IMR-90 (cell line): ENCODE measurements around the gene ZDHHC17. TPM values are rescaled to one million over a fixed set of nuclear protein-coding genes. Genes with fewer than 3 reads are reported as not detected.

Experiments used
- ATAC-seq: fragments of 200-7000 bp; cut with Tn5 transposase; 2 replicates; pipeline ENCODE4 v1.9.1; 2020; ENCODE audit warnings: low read depth, mild to moderate bottlenecking, moderate library complexity
- BruUV-seq: library from RNA; stranded (reverse); fragments of 400-500 nt; replicated peaks from 2 replicates; lab custom pipeline; 2021; lab: Mats Ljungman, UMichigan
- CTCF ChIA-PET: fragments of 300-600 bp; formaldehyde crosslinking; extraction: SDS; loops from one replicate; lab custom pipeline; 2021; ENCODE audit warnings: antibody characterized with exemption; lab: Yijun Ruan, JAX
- POLR2A ChIA-PET: fragments of 300-600 bp; sonication (Branson Sonifier 250); formaldehyde crosslinking; loops from one replicate; lab custom pipeline; 2022; ENCODE audit warnings: antibody characterized with exemption; ENCODE audit not compliant: unreplicated experiment; lab: Charles Lee
- DNase-seq: peaks from one replicate; pipeline ENCODE4 v3.0.0; 2013
- H2AFZ ChIP-seq: replicated peaks from 2 replicates; pipeline ENCODE3; 2013; ENCODE audit warnings: low read length, mild to moderate bottlenecking; ENCODE audit not compliant: poor library complexity
- H2AK5ac ChIP-seq: 2 replicates; pipeline ENCODE4 v1.6.1; 2013; ENCODE audit warnings: low read depth, low read length, inconsistent platforms
- H2AK9ac ChIP-seq: replicated peaks from 2 replicates; pipeline ENCODE3; 2013; ENCODE audit warnings: mild to moderate bottlenecking, low read depth, low read length, moderate library complexity; ENCODE audit not compliant: poor library complexity
- H2BK120ac ChIP-seq: 2 replicates; pipeline ENCODE4 v1.6.1; 2013; ENCODE audit warnings: low read depth, low read length, inconsistent platforms
- H2BK15ac ChIP-seq: 3 replicates; pipeline ENCODE4 v1.6.1; 2013; ENCODE audit warnings: low read depth, low read length, inconsistent platforms
- H2BK20ac ChIP-seq: 2 replicates; pipeline ENCODE4 v1.6.1; 2013; ENCODE audit warnings: low read depth, mild to moderate bottlenecking, inconsistent platforms, low read length, moderate library complexity
- H2BK5ac ChIP-seq: 2 replicates; pipeline ENCODE4 v1.6.1; 2013; ENCODE audit warnings: mild to moderate bottlenecking, low read depth, low read length, inconsistent platforms; ENCODE audit not compliant: poor library complexity, severe bottlenecking
- H3K14ac ChIP-seq: replicated peaks from 2 replicates; pipeline ENCODE4 v1.6.1; 2013; ENCODE audit warnings: low read depth, low read length, inconsistent platforms
- H3K18ac ChIP-seq: 2 replicates; pipeline ENCODE4 v1.6.1; 2013; ENCODE audit warnings: low read depth, low read length, control low read depth
- H3K23ac ChIP-seq: 2 replicates; pipeline ENCODE4 v1.6.1; 2013; ENCODE audit warnings: low read depth, low read length, inconsistent platforms
- H3K27ac ChIP-seq: 2 replicates; pipeline ENCODE4 v1.5.1; 2013; ENCODE audit warnings: mild to moderate bottlenecking, control low read depth, low read length; ENCODE audit not compliant: insufficient read depth
- H3K27me3 ChIP-seq: 2 replicates; pipeline ENCODE4 v1.6.1; 2013; ENCODE audit warnings: low read length; ENCODE audit not compliant: control insufficient read depth, insufficient read depth
- H3K36me3 ChIP-seq: 2 replicates; pipeline ENCODE4 v1.6.1; 2013; ENCODE audit warnings: low read length, mixed read lengths; ENCODE audit not compliant: control insufficient read depth, insufficient read depth
- H3K4ac ChIP-seq: 2 replicates; pipeline ENCODE4 v1.6.1; 2013; ENCODE audit warnings: low read depth, low read length, inconsistent platforms
- H3K4me1 ChIP-seq: 2 replicates; pipeline ENCODE4 v1.6.1; 2013; ENCODE audit warnings: low read length, mixed read lengths; ENCODE audit not compliant: control insufficient read depth, insufficient read depth
- H3K4me2 ChIP-seq: 2 replicates; pipeline ENCODE4 v1.6.1; 2013; ENCODE audit warnings: low read depth, mild to moderate bottlenecking, control low read depth, low read length, moderate library complexity
- H3K4me3 ChIP-seq: 2 replicates; pipeline ENCODE4 v1.5.1; 2013; ENCODE audit warnings: low read depth, mild to moderate bottlenecking, control low read depth, low read length, moderate library complexity; ENCODE audit not compliant: insufficient read depth
- H3K56ac ChIP-seq: 2 replicates; pipeline ENCODE4 v1.6.1; 2013; ENCODE audit warnings: low read length, inconsistent platforms; ENCODE audit not compliant: insufficient read depth; ENCODE audit errors: extremely low read depth
- H3K79me1 ChIP-seq, 2 experiments: 2 replicates each; pipeline ENCODE4 v1.6.1; 2013; ENCODE audit warnings: low read length in 2 of 2, inconsistent platforms in 1 of 2, low read depth in 1 of 2
- H3K9ac ChIP-seq: 2 replicates; pipeline ENCODE4 v1.6.1; 2013; ENCODE audit warnings: low read depth, low read length, control low read depth
- H3K9me1 ChIP-seq: 2 replicates; pipeline ENCODE4 v1.6.1; 2013; ENCODE audit warnings: low read length, inconsistent platforms; ENCODE audit not compliant: insufficient read depth
- H3K9me3 ChIP-seq: 2 replicates; pipeline ENCODE4 v1.6.1; 2013; ENCODE audit warnings: low read length; ENCODE audit not compliant: control insufficient read depth, insufficient read depth
- H4K20me1 ChIP-seq: 2 replicates; pipeline ENCODE4 v1.6.1; 2013; ENCODE audit warnings: low read length, inconsistent platforms; ENCODE audit not compliant: insufficient read depth
- H4K5ac ChIP-seq: 2 replicates; pipeline ENCODE4 v1.6.1; 2013; ENCODE audit warnings: mild to moderate bottlenecking, low read depth, low read length, control low read depth
- H4K8ac ChIP-seq, 2 experiments: 2 replicates each; pipeline ENCODE4 v1.6.1; 2013; ENCODE audit warnings: low read depth in 2 of 2, low read length in 2 of 2, control low read depth in 1 of 2, inconsistent platforms in 1 of 2
- H4K91ac ChIP-seq: 2 replicates; pipeline ENCODE4 v1.6.1; 2013; ENCODE audit warnings: low read depth, low read length, inconsistent platforms; ENCODE audit not compliant: insufficient read depth
- BHLHE40 ChIP-seq: fragments of 150-350 bp; IDR thresholded peaks from 2 replicates; pipeline ENCODE4 v1.6.1; 2016; ENCODE audit warnings: mild to moderate bottlenecking, low read depth, low read length
- CTCF ChIP-seq: conservative IDR thresholded peaks from 2 replicates; pipeline ENCODE4 v1.5.1; 2012; ENCODE audit warnings: mild to moderate bottlenecking, low read depth, low read length, improper control_type of control experiment
- ELK1 ChIP-seq: fragments of 150-350 bp; IDR thresholded peaks from 2 replicates; pipeline ENCODE4 v1.6.1; 2016; ENCODE audit warnings: low read depth, mild to moderate bottlenecking, low read length, moderate library complexity, borderline replicate concordance
- FOS ChIP-seq: fragments of 150-350 bp; IDR thresholded peaks from 2 replicates; pipeline ENCODE4 v1.6.1; 2016; ENCODE audit warnings: low read depth, low read length
- MAFK ChIP-seq: IDR thresholded peaks from 2 replicates; pipeline ENCODE4 v1.6.1; 2012; ENCODE audit warnings: low read depth, low read length, improper control_type of control experiment
- MAZ ChIP-seq: IDR thresholded peaks from 2 replicates; pipeline ENCODE4 v1.6.1; 2012; ENCODE audit warnings: low read depth, mild to moderate bottlenecking, low read length, improper control_type of control experiment, moderate library complexity, borderline replicate concordance
- MXI1 ChIP-seq: IDR thresholded peaks from 2 replicates; pipeline ENCODE4 v1.6.1; 2012; ENCODE audit warnings: low read depth, mild to moderate bottlenecking, low read length, moderate library complexity, borderline replicate concordance
- NFE2L2 ChIP-seq: fragments of 150-350 bp; IDR thresholded peaks from 2 replicates; pipeline ENCODE4 v1.6.1; 2016; ENCODE audit warnings: low read depth, mild to moderate bottlenecking, low read length
- POLR2A ChIP-seq: IDR thresholded peaks from 2 replicates; pipeline ENCODE4 v1.6.1; 2012; ENCODE audit warnings: mild to moderate bottlenecking, low read depth, low read length
- RAD21 ChIP-seq: IDR thresholded peaks from 2 replicates; pipeline ENCODE4 v1.6.1; 2012; ENCODE audit warnings: low read length, improper control_type of control experiment
- RCOR1 ChIP-seq: IDR thresholded peaks from 2 replicates; pipeline ENCODE4 v1.6.1; 2012; ENCODE audit warnings: mild to moderate bottlenecking, low read length, improper control_type of control experiment; ENCODE audit not compliant: insufficient replicate concordance
- RFX5 ChIP-seq: IDR thresholded peaks from 2 replicates; pipeline ENCODE4 v1.8.0; 2012; ENCODE audit warnings: low read depth, mild to moderate bottlenecking, low read length, moderate library complexity
- SMC3 ChIP-seq: fragments of 150-350 bp; IDR thresholded peaks from 2 replicates; pipeline ENCODE4 v1.6.1; 2016; ENCODE audit warnings: low read depth, mild to moderate bottlenecking, antibody characterized with exemption, low read length, moderate library complexity
- WGBS, 2 experiments: methylation state at CpG; one replicate each; pipeline versions ENCODE4 v1.1.5 to v1.1.7; 2013; ENCODE audit warnings: missing lambda C conversion rate in 2 of 2; ENCODE audit not compliant: insufficient read length in 1 of 2; ENCODE audit errors: extremely low coverage in 2 of 2; 5-methylcytosine and 5-hydroxymethylcytosine counted together
- dilution Hi-C: fragments of 300-500 bp; cut with HindIII; formaldehyde crosslinking; loops from one replicate; pipeline ENCODE4 v1.14.3; 2018; ENCODE audit warnings: low sequenced_read_pairs; ENCODE audit not compliant: unreplicated experiment
- in situ Hi-C: fragments of 300-500 bp; cut with MboI; formaldehyde crosslinking; loops from 3 replicates; pipeline ENCODE4 v1.14.3; 2019; ENCODE audit warnings: low sequenced_read_pairs, inconsistent platforms, mixed read lengths
- intact Hi-C: fragments of 100-400 bp; cut with micrococcal nuclease; formaldehyde crosslinking; loops from 2 replicates; pipeline ENCODE4 v1.10.0; 2022
- polyA plus RNA-seq, 3 experiments: library from polyadenylated mRNA; depleted of rRNA; stranded (reverse); fragments of >200 nt; gene quantifications; 2 replicates each; pipeline ENCODE4 v1.2.3, GENCODE V29; 2012; ENCODE audit warnings: low replicate concordance in 1 of 3
- total RNA-seq: library from RNA; depleted of rRNA; stranded (reverse); fragments of >200 nt; gene quantifications from 2 replicates; pipeline ENCODE4 v1.2.3, GENCODE V29; 2012

Gene ZDHHC17
- total and polyA plus RNA-seq, 2 of the 4 experiments (the other 2 are of a cell fraction) = 23.3 to 125 TPM

DNA sequence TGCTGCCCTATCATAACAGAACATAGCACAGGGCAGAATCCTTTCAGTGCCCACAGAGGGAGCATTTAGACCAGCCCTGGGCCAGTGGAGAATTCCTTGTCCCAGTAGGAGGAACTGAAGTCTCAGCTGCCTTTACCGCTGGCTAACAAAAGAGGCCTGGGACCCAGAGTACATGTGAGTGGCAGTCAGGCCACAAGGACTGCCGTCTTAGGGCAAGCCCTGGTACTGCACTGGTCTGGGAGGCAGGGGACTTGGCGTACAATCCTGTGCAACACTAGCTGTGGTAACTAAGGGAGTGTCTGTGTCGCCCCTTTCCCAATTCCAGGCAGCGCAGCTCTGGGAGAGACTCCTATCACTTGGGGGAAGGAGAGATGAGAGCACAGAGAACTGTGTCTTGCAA lies 131.9 kb downstream of the ZDHHC17 start:
- Histone ChIP-seq H2AK9ac (no peak overlapping the region), H3K4me1 (no peaks in the 10 kb centered on the region), H2BK20ac (no peak overlapping the region), H3K23ac (no peak overlapping the region), H3K18ac (no peak overlapping the region), H2BK15ac (no peak overlapping the region), H2AK5ac (no peak overlapping the region), H3K14ac (no peak overlapping the region), H3K27ac (no peak overlapping the region), H2AFZ (no peak overlapping the region), H3K36me3 (no peaks in the 10 kb centered on the region), H4K20me1 (no peaks in the 10 kb centered on the region), H4K91ac (no peak overlapping the region), H3K4me2 (no peak overlapping the region), H3K9me1 (no peaks in the 10 kb centered on the region), H3K56ac (no peak overlapping the region), H3K9ac (no peak overlapping the region), H4K5ac (no peak overlapping the region), H3K27me3 (no peaks in the 10 kb centered on the region), H2BK5ac (no peak overlapping the region), H4K8ac (no peak overlapping the region), H3K4me3 (no peak overlapping the region), H3K4ac (no peak overlapping the region), H3K9me3 (peaks cover 6% of the 10 kb centered on the region; the same call in 1 of the 2 replicates), H3K79me1 (no peaks in the 10 kb centered on the region), H2BK120ac (no peak overlapping the region)
- intact Hi-C loops = no loop called here
- 60% methylated on average over 1 of the region's 5 CpGs; no CpG with 5 or more reads in 1 of the 2 experiments for whole genome bisulfite sequencing, 2 experiments
- CTCF ChIA-PET = no interaction called here
- POLR2A ChIA-PET = no interaction called here
- in situ Hi-C loops = no loop called here
- dilution Hi-C loops = no loop called here
- TF ChIP-seq BHLHE40 (no peak), NFE2L2 (no peak), FOS (no peak), MAFK (no peak), RCOR1 (no peak), RAD21 (no peak), CTCF (no peak), RFX5 (no peak), POLR2A (no peak), MAZ (no peak), MXI1 (no peak), ELK1 (no peak), SMC3 (no peak)
- DNase-seq (no peak), ATAC-seq (no peak; the same call in 1 of the 2 replicates)
- BruUV-seq = no TSS peak
